ENCODE data around the gene SPTLC3. TPM values are rescaled to one million over a fixed set of nuclear protein-coding genes. Genes with fewer than 3 reads are reported as not detected.

Gene SPTLC3
- total RNA-seq, 1 donor from 2014 or later = 0.46 TPM

DNA sequence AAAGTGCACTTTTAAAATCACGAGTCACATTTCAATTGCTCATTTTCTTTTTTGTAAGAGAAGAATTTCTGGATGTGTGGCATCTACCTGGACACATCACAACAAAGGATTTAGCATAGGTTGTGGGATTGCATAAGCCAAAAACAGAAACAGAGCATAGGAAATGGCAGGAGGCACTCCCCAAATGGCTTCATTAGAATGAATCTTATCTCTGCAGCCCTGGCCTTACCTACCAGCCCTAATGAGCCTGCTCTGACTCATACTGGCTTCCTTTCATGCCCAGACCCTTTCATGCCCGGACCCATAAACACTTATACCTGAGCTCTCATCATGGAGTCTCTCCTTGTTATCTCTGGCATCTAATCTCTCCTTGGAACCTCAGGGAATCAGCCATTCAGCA, 23.9 kb upstream of the SPTLC3 start:
- DNase-seq (ENCODE audit: low read depth) = no peak
- no peak for TF ChIP-seq CTCF (conservative IDR thresholded peaks at IDR 0.05; ENCODE audit: low read depth, low read length)
- H3K4me3 ChIP-seq (ENCODE audit: low read depth, low read length) = no peak overlapping the region

DNA sequence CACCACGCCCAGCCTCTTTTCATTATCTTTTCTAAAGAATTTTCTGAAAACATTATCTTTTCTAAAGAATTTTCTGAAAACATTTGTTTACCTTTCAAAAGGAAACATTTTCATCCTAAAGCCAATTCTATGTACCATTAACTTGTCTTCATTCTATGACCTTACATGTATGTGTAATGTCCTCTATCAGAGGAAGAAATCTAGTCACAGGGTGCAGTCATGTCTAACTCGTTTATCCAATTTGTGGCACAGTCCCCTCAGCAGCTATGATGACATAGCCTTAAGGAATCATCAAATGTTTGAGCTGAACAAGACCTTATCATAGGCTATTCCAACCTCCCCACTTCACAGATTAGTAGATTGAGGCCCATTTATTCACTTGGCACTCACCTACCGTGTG, 21.5 kb upstream of the SPTLC3 start:
- no peak for DNase-seq (ENCODE audit: low read depth)
- no peak for TF ChIP-seq CTCF (conservative IDR thresholded peaks at IDR 0.05; ENCODE audit: low read depth, low read length)
- H3K4me3 ChIP-seq (ENCODE audit: low read depth, low read length) = no peak overlapping the region

- H3K4me3 ChIP-seq (ENCODE audit: low read depth, low read length) = no peak overlapping the region
- DNase-seq (ENCODE audit: low read depth) = no peak
- no peak for TF ChIP-seq CTCF (conservative IDR thresholded peaks at IDR 0.05; ENCODE audit: low read depth, low read length)
Measured at GRCh38 chr20:12989586-12990115, 19.1 kb upstream of the SPTLC3 start.

GRCh38 chr20:12997128-12997655, 11.6 kb upstream of the SPTLC3 start:
- no peak overlapping the region for H3K4me3 ChIP-seq (ENCODE audit: low read depth, low read length)
- no peak for TF ChIP-seq CTCF (conservative IDR thresholded peaks at IDR 0.05; ENCODE audit: low read depth, low read length)
- DNase-seq (ENCODE audit: low read depth) = no peak

DNA sequence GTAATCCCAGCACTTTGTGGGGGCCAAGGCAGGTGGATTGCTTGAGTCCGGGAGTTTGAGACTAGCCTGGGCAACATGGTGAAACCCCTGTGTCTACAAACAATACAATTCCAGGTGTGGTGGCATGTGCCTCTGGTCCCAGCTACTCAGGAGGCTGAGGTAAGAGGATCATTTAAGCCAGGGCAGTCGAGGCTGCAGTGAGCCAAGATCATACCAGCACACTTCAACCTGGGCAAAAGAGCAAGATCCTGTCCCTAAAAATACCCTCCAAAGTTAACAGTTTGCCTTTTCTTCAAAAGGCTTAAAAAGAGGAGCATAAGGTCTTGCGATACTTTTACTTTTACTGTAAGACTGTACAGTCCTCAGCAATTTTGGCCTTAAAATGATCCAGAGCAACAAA, 10.7 kb upstream of the SPTLC3 start:
- H3K4me3 ChIP-seq (ENCODE audit: low read depth, low read length) = no peak overlapping the region
- TF ChIP-seq CTCF (conservative IDR thresholded peaks at IDR 0.05; ENCODE audit: low read depth, low read length) = no peak
- no peak for DNase-seq (ENCODE audit: low read depth)

DNA sequence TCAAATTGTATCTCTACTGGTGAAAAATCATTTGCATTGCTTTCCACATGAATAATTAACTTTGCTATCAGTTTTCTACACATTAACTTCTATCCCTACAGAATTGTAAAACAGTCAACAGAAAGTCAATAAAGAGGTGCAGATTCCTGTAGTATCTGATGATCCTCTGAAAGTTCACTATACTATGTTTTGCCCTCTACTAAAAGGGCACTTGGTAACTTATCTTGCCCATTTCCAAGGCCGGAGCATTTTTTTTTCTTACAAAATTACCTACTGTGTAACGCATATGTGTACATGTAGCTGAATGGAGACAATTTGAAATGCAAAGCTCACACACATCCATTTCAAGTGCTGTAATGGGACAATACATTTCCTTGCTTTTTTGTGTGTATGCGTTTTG, 9.6 kb upstream of the SPTLC3 start:
- no peak for TF ChIP-seq CTCF (conservative IDR thresholded peaks at IDR 0.05; ENCODE audit: low read depth, low read length)
- DNase-seq (ENCODE audit: low read depth) = no peak
- no peak overlapping the region for H3K4me3 ChIP-seq (ENCODE audit: low read depth, low read length)

DNA sequence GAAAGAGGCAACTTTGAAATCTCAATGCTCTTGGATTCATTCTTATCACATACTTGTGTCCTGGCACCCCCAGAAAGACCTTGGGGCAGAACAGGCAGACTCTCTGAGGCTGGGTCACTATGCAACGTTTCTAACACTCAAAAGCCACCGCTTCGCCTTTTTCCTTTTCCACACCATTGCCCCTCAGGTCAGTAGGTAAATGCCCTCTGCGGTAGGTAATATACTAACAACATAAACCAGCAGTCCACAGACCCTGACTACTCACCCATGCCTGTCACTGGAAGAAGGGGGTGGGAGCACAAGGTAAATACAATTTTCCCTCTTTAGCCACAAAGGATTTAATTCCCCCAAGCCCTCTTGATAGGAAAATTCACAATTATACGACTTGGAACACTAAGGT, 6.5 kb upstream of the SPTLC3 start:
- no peak for TF ChIP-seq CTCF (conservative IDR thresholded peaks at IDR 0.05; ENCODE audit: low read depth, low read length)
- no peak overlapping the region for H3K4me3 ChIP-seq (ENCODE audit: low read depth, low read length)
- DNase-seq (ENCODE audit: low read depth) = no peak

Measured in epithelial cell of proximal tubule (primary cell).